T-helper 2 cell (primary cell): ENCODE results near the gene KIF1A.
"Not testable (repeated sequence)": the region's sequence is repeated elsewhere in the genome, so short reads cannot be mapped to it uniquely, and the experiment has no call there.

Experiments
- DNase-seq, 5 experiments: peaks; one replicate each; pipeline versions ENCODE4 v3.0.0 to v3.0.0-alpha.2; 2012 to 2022

KIF1A gene

GRCh38 chr2:240847817-240848216 lies 27.8 kb upstream of the KIF1A start:
- DNase-seq, result no peak

- DNase-seq, result no peak
Measured at GRCh38 chr2:240846873-240847595, 27.0 kb upstream of the KIF1A start.

GRCh38 chr2:240846309-240846708 lies 26.3 kb upstream of the KIF1A start:
- not testable (repeated sequence) for DNase-seq

GRCh38 chr2:240840435-240841060 lies 20.5 kb upstream of the KIF1A start:
- no peak for DNase-seq

- no peak for DNase-seq
Measured at GRCh38 chr2:240839152-240840143, 19.4 kb upstream of the KIF1A start.

GRCh38 chr2:240837621-240838020 lies 17.6 kb upstream of the KIF1A start:
- DNase-seq, result no peak

GRCh38 chr2:240836781-240837467 lies 16.9 kb upstream of the KIF1A start:
- DNase-seq, result no peak

- DNase-seq, result no peak
Measured at GRCh38 chr2:240835528-240835927, 15.5 kb upstream of the KIF1A start.

- DNase-seq, result no peak
Measured at GRCh38 chr2:240834377-240834975, 14.5 kb upstream of the KIF1A start.

GRCh38 chr2:240833724-240834285 lies 13.8 kb upstream of the KIF1A start:
- no peak for DNase-seq

GRCh38 chr2:240832921-240833494 lies 13.0 kb upstream of the KIF1A start:
- DNase-seq, result no peak

GRCh38 chr2:240832205-240832727 lies 12.2 kb upstream of the KIF1A start:
- peak; percentile 93 to 100 (median 96) for DNase-seq

GRCh38 chr2:240831594-240832204 lies 11.7 kb upstream of the KIF1A start:
- no peak for DNase-seq

GRCh38 chr2:240825476-240825875 lies 5.5 kb upstream of the KIF1A start:
- no peak for DNase-seq

GRCh38 chr2:240823449-240824336 lies 3.7 kb upstream of the KIF1A start:
- DNase-seq, result no peak

GRCh38 chr2:240822280-240822847 lies 2.3 kb upstream of the KIF1A start:
- no peak for DNase-seq

GRCh38 chr2:240821429-240821778 lies 1.4 kb upstream of the KIF1A start:
- DNase-seq, result no peak

- no peak for DNase-seq
Measured at GRCh38 chr2:240820607-240821428, 799 bp upstream of the KIF1A start.
